A549 (cell line): ENCODE data around the gene COL5A1. TPM values are rescaled to one million over a fixed set of nuclear protein-coding genes. Genes with fewer than 3 reads are reported as not detected.

Source experiments
- ATAC-seq, 2 experiments: fragments of 200-7000 bp in 1 of 2; fragments of >200 bp in 1 of 2; cut with Nextera tagmentation in 1 of 2; cut with Tn5 transposase in 1 of 2; 3 replicates each; pipeline versions ENCODE4 v1.8.0 to v1.9.1; 2018 to 2020; ENCODE audit warnings: mild to moderate bottlenecking in 1 of 2, moderate library complexity in 1 of 2
- CTCF ChIA-PET: fragments of 300-600 bp; sonication (Branson Sonifier 250); formaldehyde crosslinking; extraction: SDS; loops from one replicate; lab custom pipeline; 2021; ENCODE audit warnings: antibody characterized with exemption, inconsistent platforms; lab: Yijun Ruan, JAX
- POLR2A ChIA-PET: fragments of 350-600 bp; formaldehyde crosslinking; extraction: SDS; loops from one replicate; lab custom pipeline; 2021; ENCODE audit warnings: antibody characterized with exemption, inconsistent platforms; lab: Yijun Ruan, JAX
- DNase-seq, 2 experiments: peaks; one replicate each; pipeline versions ENCODE4 v3.0.0 to v3.0.0-alpha.2; 2011 to 2016; ENCODE audit warnings: low read depth in 1 of 2, low spot score in 1 of 2
- FAIRE-seq: peaks from 2 replicates; lab custom pipeline; 2011; peaks lifted over from hg19 to GRCh38; lab: Jason Lieb, UNC
- H3K27ac ChIP-seq, 2 experiments: fragments of >200 bp; sonication (Bioruptor Twin); formaldehyde crosslinking; 3 replicates each; pipeline ENCODE4 v1.5.1; 2016 to 2017
- H3K4me1 ChIP-seq: fragments of >200 bp; sonication (Bioruptor Twin); formaldehyde crosslinking; 3 replicates; pipeline ENCODE4 v1.6.1; 2016
- H3K4me2 ChIP-seq: fragments of >200 bp; sonication (Bioruptor Twin); formaldehyde crosslinking; 3 replicates; pipeline ENCODE4 v1.6.1; 2016
- H3K4me3 ChIP-seq: fragments of >200 bp; sonication (Bioruptor Twin); formaldehyde crosslinking; 3 replicates; pipeline ENCODE4 v1.5.1; 2016
- H3K9me3 ChIP-seq: fragments of >200 bp; sonication (Bioruptor Twin); formaldehyde crosslinking; 3 replicates; pipeline ENCODE4 v1.6.1; 2016
- ATOH8 ChIP-seq: fragments of 250-450 bp; sonication (Bioruptor Pico); IDR thresholded peaks from 2 replicates; pipeline ENCODE4 v1.5.0; 2020; ENCODE audit warnings: low read depth, mild to moderate bottlenecking, moderate library complexity
- BCL3 ChIP-seq: fragments of >200 bp; sonication (Bioruptor Twin); formaldehyde crosslinking; IDR thresholded peaks from 3 replicates; pipeline ENCODE4 v1.6.1; 2016
- CBX8 ChIP-seq: fragments of 200-600 bp; sonication (generic); IDR thresholded peaks from 2 replicates; pipeline ENCODE4 v1.6.1; 2016
- CEBPB ChIP-seq, 2 experiments: fragments of >200 bp in 1 of 2; sonication (Bioruptor Twin) in 1 of 2; formaldehyde crosslinking in 1 of 2; IDR thresholded peaks; 2 replicates each; pipeline ENCODE4 v1.6.1; 2012 to 2016
- CHD2 ChIP-seq: fragments of 150-350 bp; IDR thresholded peaks from 2 replicates; pipeline ENCODE4 v1.6.1; 2014; ENCODE audit warnings: low read length; ENCODE audit not compliant: partially characterized antibody
- CTCF ChIP-seq: fragments of >200 bp; sonication (Bioruptor Twin); formaldehyde crosslinking; IDR thresholded peaks from 3 replicates; pipeline ENCODE4 v1.5.1; 2016
- E2F6 ChIP-seq: IDR thresholded peaks from 2 replicates; pipeline ENCODE4 v1.6.1; 2012; ENCODE audit warnings: low read depth, borderline replicate concordance
- EHMT2 ChIP-seq: fragments of 200-600 bp; sonication (generic); IDR thresholded peaks from 2 replicates; pipeline ENCODE4 v1.6.1; 2016; ENCODE audit warnings: antibody characterized with exemption, low read depth, mild to moderate bottlenecking, moderate library complexity
- FOXS1 ChIP-seq: fragments of 250-450 bp; sonication (Bioruptor Pico); IDR thresholded peaks from 2 replicates; pipeline ENCODE4 v1.5.0; 2020; ENCODE audit warnings: mild to moderate bottlenecking, moderate library complexity
- HDAC2 ChIP-seq: fragments of 200-600 bp; sonication (generic); IDR thresholded peaks from 2 replicates; pipeline ENCODE4 v1.6.1; 2016
- HES2 ChIP-seq: fragments of >200 bp; sonication (Bioruptor Twin); formaldehyde crosslinking; IDR thresholded peaks from 2 replicates; pipeline ENCODE4 v1.6.1; 2016
- KDM1A ChIP-seq: fragments of 200-600 bp; sonication (generic); IDR thresholded peaks from 2 replicates; pipeline ENCODE4 v1.6.1; 2016; ENCODE audit warnings: low read depth, mild to moderate bottlenecking
- MAFK ChIP-seq: fragments of 450-650 bp; IDR thresholded peaks from 2 replicates; pipeline ENCODE4 v1.6.1; 2014; ENCODE audit not compliant: partially characterized antibody
- PBX3 ChIP-seq: IDR thresholded peaks from 2 replicates; pipeline ENCODE4 v1.6.1; 2012
- RAD21 ChIP-seq, 2 experiments: fragments of >200 bp in 1 of 2; sonication (Bioruptor Twin) in 1 of 2; formaldehyde crosslinking in 1 of 2; IDR thresholded peaks in 1 of 2; conservative IDR thresholded peaks in 1 of 2; 2 replicates in 1 of 2; 3 replicates in 1 of 2; pipeline ENCODE4 v1.6.1; 2012 to 2018; ENCODE audit warnings: inconsistent platforms in 1 of 2
- RARB ChIP-seq: fragments of 250-450 bp; sonication (Bioruptor Pico); IDR thresholded peaks from 2 replicates; pipeline ENCODE4 v1.8.0; 2021; ENCODE audit warnings: mild to moderate bottlenecking, moderate library complexity
- RCOR1 ChIP-seq: fragments of 150-350 bp; IDR thresholded peaks from 2 replicates; pipeline ENCODE4 v1.6.1; 2014; ENCODE audit warnings: antibody characterized with exemption, low read length, low read depth
- REST ChIP-seq: fragments of 200-600 bp; sonication (generic); IDR thresholded peaks from 2 replicates; pipeline ENCODE4 v1.6.1; 2016; ENCODE audit warnings: antibody characterized with exemption, mild to moderate bottlenecking, moderate library complexity
- RFX5 ChIP-seq: fragments of 450-650 bp; IDR thresholded peaks from 2 replicates; pipeline ENCODE4 v1.7.1; 2014; ENCODE audit warnings: antibody characterized with exemption, mild to moderate bottlenecking, moderate library complexity
- RNF2 ChIP-seq: fragments of 200-600 bp; sonication (generic); IDR thresholded peaks from 2 replicates; pipeline ENCODE4 v1.6.1; 2016; ENCODE audit warnings: low read depth, mild to moderate bottlenecking, antibody characterized with exemption, moderate library complexity, borderline replicate concordance
- TFCP2L1 ChIP-seq: fragments of 250-450 bp; sonication (Bioruptor Pico); IDR thresholded peaks from 2 replicates; pipeline ENCODE4 v1.5.0; 2021; ENCODE audit warnings: mild to moderate bottlenecking
- USF2 ChIP-seq: fragments of 450-650 bp; IDR thresholded peaks from 2 replicates; pipeline ENCODE4 v1.6.1; 2014; ENCODE audit warnings: antibody characterized with exemption
- ZFP36 ChIP-seq: fragments of 450-650 bp; IDR thresholded peaks from 2 replicates; pipeline ENCODE4 v1.6.1; 2014; ENCODE audit warnings: borderline replicate concordance; ENCODE audit not compliant: partially characterized antibody
- WGBS: methylation state at CpG from one replicate; pipeline ENCODE4 v1.1.6; 2017; ENCODE audit errors: missing lambda C conversion rate; 5-methylcytosine and 5-hydroxymethylcytosine counted together
- polyA plus RNA-seq, 4 experiments: library from polyadenylated mRNA; depleted of rRNA in 3 of 4; stranded (reverse); fragments of >200 nt; fragmentation: RNase III in 1 of 4; extraction: RNeasy Plus Mini Kit Qiagen cat#74134 plus additional on column Dnase treatment in 1 of 4; gene quantifications; 2 replicates in 3 of 4; 3 replicates in 1 of 4; pipeline ENCODE4 v1.2.3, GENCODE V29; 2011 to 2017

Gene COL5A1
- polyA plus RNA-seq, 2 of the 4 experiments (the other 2 are of a cell fraction), result 16.1 to 67.5 TPM

- ATAC-seq (no peak), DNase-seq (no peak), FAIRE-seq (no peak)
- Histone ChIP-seq H3K4me3 (no peak overlapping the region), H3K4me1 (peaks cover 20% of the 10 kb centered on the region), H3K9me3 (peaks cover 13% of the 10 kb centered on the region; the same call in 2 of the 3 replicates), H3K27ac (peak overlapping the region in 1 of 2 experiments; percentile 14; a peak in 1 of 6 replicates), H3K4me2 (no peak overlapping the region)
- TF ChIP-seq RFX5 (no peak), RNF2 (no peak), PBX3 (no peak), HES2 (no peak), EHMT2 (no peak), CBX8 (no peak), ATOH8 (no peak), RAD21 (conservative IDR thresholded peaks at IDR 0.05 in 1 of 2, IDR thresholded peaks at IDR 0.05 in 1 of 2) (no peak), REST (no peak), E2F6 (no peak), MAFK (no peak), RCOR1 (no peak), TFCP2L1 (no peak), HDAC2 (no peak), KDM1A (no peak)
- ChIA-PET POLR2A (no interaction called here), CTCF (interaction anchor here (1.0 to 1.6 kb wide), 8 partner anchors 8 to 236 kb away, joined by 3 to 10 read pairs (median 3); no protein-coding TSS in a partner anchor)
- 84% methylated on average over 10 of the region's 17 CpGs for WGBS
Measured at GRCh38 chr9:134678666-134679443, 37.3 kb downstream of the COL5A1 start.

GRCh38 chr9:134679616-134680392 is 38.2 kb downstream of the COL5A1 start:
- ATAC-seq, result no peak
- no peak for TF ChIP-seq ZFP36
- TF ChIP-seq HDAC2, result no peak
- no peak for TF ChIP-seq RARB (CRISPR knock-in tag)
- TF ChIP-seq CTCF, result no peak
- TF ChIP-seq MAFK, result no peak
- TF ChIP-seq CEBPB (IDR thresholded peaks at IDR 0.05), result no peak
- no peak for TF ChIP-seq CHD2
- no peak for TF ChIP-seq RNF2
- TF ChIP-seq RCOR1, result no peak
- no peak for TF ChIP-seq BCL3
- no peak for TF ChIP-seq USF2
- no peak for TF ChIP-seq FOXS1 (CRISPR knock-in tag)

More at GRCh38 chr9:134679616-134680392, 38.2 kb downstream of the COL5A1 start:
- H3K9me3 ChIP-seq, result peaks cover 10% of the 10 kb centered on the region; the same call in 2 of the 3 replicates
- peaks cover 20% of the 10 kb centered on the region for H3K4me1 ChIP-seq
- H3K27ac ChIP-seq, result peak overlapping the region in 1 of 2 experiments; percentile 60; a peak in 2 of 6 replicates
- ChIA-PET POLR2A (no interaction called here), CTCF (interaction anchor here (1.1 to 3.0 kb wide), 7 partner anchors 9 to 232 kb away, joined by 3 to 11 read pairs (median 6); no protein-coding TSS in a partner anchor)
- no peak overlapping the region for H3K4me2 ChIP-seq
- no peak for FAIRE-seq
- 73% methylated on average over 9 of the region's 19 CpGs for WGBS
- DNase-seq, result no peak
- no peak overlapping the region for H3K4me3 ChIP-seq
